Mesodermal cell (in vitro differentiated cells): Measurements from ENCODE around the gene SH3PXD2A.

ENCODE experiments used
- H3K27ac ChIP-seq: 2 replicates; pipeline ENCODE4 v1.7.0; 2013; ENCODE audit warnings: mild to moderate bottlenecking, low read depth, low read length, moderate library complexity; ENCODE audit not compliant: severe bottlenecking
- H3K36me3 ChIP-seq: 2 replicates; pipeline ENCODE4 v1.7.1; 2013; ENCODE audit warnings: mild to moderate bottlenecking, low read length, moderate library complexity; ENCODE audit not compliant: control insufficient read depth, insufficient read depth
- H3K4me1 ChIP-seq: one replicate; pipeline ENCODE4 v1.7.1; 2013; ENCODE audit warnings: mild to moderate bottlenecking, low read length; ENCODE audit not compliant: insufficient read depth, control insufficient read depth, poor library complexity, severe bottlenecking
- H3K4me3 ChIP-seq: 2 replicates; pipeline ENCODE4 v1.7.0; 2013; ENCODE audit warnings: low read length, control low read depth, mild to moderate bottlenecking; ENCODE audit not compliant: insufficient read depth, poor library complexity, severe bottlenecking; ENCODE audit errors: extremely low read depth
- H3K9me3 ChIP-seq: 2 replicates; pipeline ENCODE4 v1.7.1; 2013; ENCODE audit warnings: mild to moderate bottlenecking, low read length, moderate library complexity; ENCODE audit not compliant: control insufficient read depth
- WGBS, 2 experiments: methylation state at CpG; one replicate each; pipeline ENCODE4 v1.1.5; 2013; ENCODE audit warnings: missing lambda C conversion rate in 2 of 2; ENCODE audit not compliant: insufficient coverage in 2 of 2; 5-methylcytosine and 5-hydroxymethylcytosine counted together

The SH3PXD2A gene

DNA sequence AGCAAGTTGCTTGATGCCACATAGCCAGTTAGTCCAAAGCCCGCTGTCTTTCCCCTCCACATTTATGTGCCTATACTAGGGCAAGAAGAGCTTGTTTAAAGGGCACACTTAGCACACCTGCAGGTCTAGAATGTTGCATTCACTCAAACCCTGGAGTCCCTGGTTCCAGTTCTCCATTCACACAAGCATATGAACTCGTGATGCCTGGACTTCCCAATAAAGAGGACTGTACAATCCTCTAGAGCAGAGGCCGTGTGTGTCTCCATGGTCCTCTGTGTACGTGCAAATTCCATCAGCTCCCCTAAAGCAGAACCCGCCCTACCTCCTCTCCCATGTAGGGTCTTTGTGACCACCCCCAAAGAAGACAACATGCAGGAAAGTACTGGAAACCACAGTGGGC is 3.0 kb upstream of the SH3PXD2A start:
- WGBS, 2 experiments: 84 to 100% methylated on average over 3 to 4 of the region's 5 CpGs
- peaks cover 4% of the 10 kb centered on the region for H3K36me3 ChIP-seq
- H3K27ac ChIP-seq: no peak overlapping the region
- H3K4me3 ChIP-seq: no peak overlapping the region
- no peaks in the 10 kb centered on the region for H3K9me3 ChIP-seq
- peaks cover 10% of the 10 kb centered on the region for H3K4me1 ChIP-seq

DNA sequence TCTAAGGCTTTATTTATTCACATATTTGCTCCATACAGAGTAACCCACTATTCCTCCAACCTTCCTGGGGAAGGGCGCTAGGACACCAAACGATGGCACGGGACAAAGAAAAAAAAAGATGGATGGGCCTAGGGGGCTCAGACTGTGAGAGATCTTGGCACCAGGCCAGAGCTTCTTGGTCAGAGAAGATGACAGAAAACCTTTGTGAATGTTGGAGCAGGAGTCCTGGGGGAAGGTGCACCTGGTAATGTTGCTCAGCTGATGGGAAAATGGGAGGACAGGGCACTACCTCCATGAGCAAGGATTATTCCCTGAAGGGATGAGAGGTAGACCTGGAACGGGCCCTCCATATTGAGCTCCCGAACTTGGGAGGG is 1.4 kb upstream of the SH3PXD2A start:
- H3K27ac ChIP-seq: no peak overlapping the region
- no peak overlapping the region for H3K4me3 ChIP-seq
- peaks cover 26% of the 10 kb centered on the region for H3K4me1 ChIP-seq
- WGBS, 2 experiments: 84 to 88% methylated on average over 2 to 5 of the region's 5 CpGs
- H3K9me3 ChIP-seq: no peaks in the 10 kb centered on the region
- H3K36me3 ChIP-seq: peaks cover 17% of the 10 kb centered on the region

DNA sequence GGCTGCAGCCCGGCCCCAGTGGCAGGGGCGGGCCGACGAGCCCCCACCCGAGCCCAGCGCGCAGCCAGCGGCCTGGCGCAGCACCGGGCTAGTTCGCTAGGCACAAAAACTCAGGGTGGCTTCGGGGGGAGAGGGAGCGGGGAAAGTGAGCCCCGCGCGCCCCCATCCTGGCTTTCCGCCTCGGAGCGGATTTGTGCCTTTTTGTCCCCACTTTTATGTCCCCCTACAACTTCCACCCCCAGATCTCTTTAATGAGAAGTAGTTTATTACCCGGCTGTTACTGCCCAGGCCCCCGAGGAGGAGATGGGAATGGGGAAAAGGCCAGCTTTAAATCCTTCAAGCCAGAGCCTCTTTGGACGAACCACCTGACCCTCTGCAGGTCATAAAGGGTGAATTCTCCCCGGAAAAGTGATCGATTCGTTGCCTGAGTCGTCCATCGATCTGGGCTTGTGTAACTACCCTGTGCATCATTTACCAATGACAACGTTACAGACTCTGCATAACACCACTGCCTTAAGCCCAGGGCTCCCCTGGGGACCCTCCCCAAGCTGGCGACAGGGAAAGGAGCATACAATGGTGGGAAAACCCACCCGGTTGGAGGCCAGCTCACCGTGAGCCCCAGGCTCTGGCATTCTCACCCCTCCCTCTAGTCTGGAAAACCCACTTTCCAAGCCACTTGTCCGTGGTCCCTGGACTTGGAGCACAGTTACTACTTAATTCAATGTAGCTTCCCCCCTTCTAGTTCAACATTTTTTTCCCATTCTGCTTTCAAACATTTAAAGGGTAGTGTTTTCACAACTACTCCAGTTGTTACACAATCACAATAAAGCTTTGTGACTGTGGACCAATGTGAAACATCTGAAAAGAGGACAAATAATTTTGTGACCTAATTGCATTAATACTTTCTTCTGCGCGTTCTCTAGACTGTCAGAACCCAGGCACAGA is 748 bp upstream of the SH3PXD2A start:
- Histone ChIP-seq H3K4me3 (peak overlapping the region; percentile 72), H3K36me3 (peaks cover 19% of the 10 kb centered on the region), H3K9me3 (no peaks in the 10 kb centered on the region), H3K4me1 (peaks cover 29% of the 10 kb centered on the region), H3K27ac (no peak overlapping the region)
- 3 to 11% methylated on average over 16 to 18 of the region's 34 CpGs for WGBS, 2 experiments

DNA sequence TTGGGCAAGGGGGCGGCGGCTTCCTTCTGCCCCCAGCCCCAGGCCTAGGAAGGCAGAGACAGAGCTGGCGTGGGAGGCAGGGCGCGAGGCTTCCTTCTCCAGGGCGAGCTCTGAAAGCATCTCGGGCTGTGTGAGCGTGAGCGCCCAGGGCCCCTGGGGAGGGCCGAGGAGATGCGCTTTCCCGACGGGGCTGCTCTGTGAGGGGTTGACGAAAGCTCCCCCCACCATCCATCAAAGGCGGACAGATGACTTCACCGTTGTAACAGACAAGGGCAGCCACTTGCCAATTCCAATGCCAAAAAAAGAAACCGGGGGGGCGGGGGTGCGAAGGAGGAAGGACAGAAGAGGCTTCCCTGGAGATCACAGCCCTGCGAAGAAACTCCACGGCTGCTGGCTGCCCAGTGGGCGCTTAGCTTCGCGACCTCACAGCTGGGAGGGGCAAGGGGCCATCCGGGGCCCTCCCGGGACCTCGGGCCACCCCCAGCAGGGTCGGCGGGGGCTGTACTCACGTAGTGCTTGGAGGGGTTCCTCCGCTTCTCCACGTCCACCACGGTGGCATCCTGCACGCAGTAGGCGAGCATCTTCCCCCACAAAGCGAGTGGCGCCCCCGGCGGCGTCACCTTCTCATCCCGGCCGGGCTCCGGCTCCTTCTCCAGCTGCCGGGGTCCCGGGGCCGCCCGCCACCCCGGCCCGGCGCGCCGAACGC is 537 bp downstream of the SH3PXD2A start:
- WGBS, 2 experiments: 1% methylated on average over 27 to 40 of the region's 53 CpGs
- Histone ChIP-seq H3K9me3 (no peaks in the 10 kb centered on the region), H3K4me3 (peak overlapping the region; percentile 72), H3K27ac (no peak overlapping the region), H3K4me1 (peaks cover 39% of the 10 kb centered on the region), H3K36me3 (peaks cover 26% of the 10 kb centered on the region)

DNA sequence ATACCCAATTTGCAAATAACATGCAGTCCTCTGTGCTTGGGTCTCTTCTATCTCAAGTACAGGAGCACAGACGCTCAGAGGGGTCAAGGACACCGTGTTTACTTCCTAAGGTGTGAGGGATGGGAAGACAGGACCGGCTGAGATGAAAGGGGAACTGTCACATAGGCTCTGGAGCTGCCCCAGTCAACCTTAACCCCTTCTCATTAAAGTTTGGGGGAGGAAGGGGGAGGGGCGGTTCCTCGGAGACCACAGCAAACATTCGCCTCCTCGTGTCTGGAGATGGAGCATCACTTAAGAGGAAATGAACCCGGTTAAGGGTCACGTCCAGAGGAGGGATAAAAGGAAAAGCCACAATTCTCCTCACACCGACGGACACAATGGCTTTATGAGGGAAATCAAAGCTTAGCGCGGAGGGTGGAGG is 1.1 kb downstream of the SH3PXD2A start:
- Histone ChIP-seq H3K4me3 (peak overlapping the region; percentile 72), H3K27ac (no peak overlapping the region), H3K4me1 (peaks cover 37% of the 10 kb centered on the region), H3K36me3 (peaks cover 32% of the 10 kb centered on the region), H3K9me3 (no peaks in the 10 kb centered on the region)
- WGBS, 2 experiments: 0% methylated on average over 5 to 6 of the region's 13 CpGs

DNA sequence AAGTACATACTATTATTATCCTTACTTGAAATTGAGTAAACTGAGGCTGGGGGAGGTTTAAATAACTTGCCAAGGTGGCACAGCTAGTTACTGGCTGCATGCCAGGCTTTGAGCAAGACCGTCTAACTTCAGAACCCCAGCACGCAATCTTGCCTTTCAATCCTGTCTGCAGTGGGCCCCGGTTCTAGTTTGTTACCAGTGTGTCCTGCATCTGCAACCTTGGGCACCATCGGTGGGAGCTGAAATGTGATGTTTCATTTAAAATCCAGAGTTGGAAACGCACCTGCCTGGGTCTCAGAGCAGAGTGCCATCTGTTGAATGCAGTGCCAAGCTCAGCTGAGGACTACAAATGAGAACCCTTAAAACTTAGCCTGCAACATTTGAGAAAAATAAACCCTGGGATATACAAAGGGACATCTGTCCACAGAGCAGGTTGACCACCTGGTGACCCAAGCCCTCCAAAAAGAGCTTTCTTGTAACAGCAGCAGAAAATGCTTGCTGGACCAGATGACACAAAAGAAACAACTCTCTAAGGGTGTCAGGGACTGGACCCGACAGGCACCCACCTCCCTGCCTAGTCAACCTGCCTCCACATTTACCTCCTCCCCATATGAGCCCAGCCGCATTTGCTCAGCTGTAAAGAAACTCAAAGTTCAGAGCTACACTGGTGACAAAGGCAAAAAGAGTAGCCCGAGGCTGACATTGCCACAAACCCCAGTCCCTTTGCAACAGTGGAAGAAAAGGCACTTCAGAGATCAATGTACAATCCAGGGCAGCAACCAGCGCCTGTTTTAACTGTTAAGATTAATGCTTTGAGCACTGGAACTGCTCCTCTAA is 1.7 kb downstream of the SH3PXD2A start:
- WGBS, 2 experiments: 65% methylated on average over 7 to 9 of the region's 9 CpGs
- Histone ChIP-seq H3K9me3 (no peaks in the 10 kb centered on the region), H3K4me3 (peak overlapping the region; percentile 72), H3K4me1 (peaks cover 37% of the 10 kb centered on the region), H3K27ac (no peak overlapping the region), H3K36me3 (peaks cover 34% of the 10 kb centered on the region)

DNA sequence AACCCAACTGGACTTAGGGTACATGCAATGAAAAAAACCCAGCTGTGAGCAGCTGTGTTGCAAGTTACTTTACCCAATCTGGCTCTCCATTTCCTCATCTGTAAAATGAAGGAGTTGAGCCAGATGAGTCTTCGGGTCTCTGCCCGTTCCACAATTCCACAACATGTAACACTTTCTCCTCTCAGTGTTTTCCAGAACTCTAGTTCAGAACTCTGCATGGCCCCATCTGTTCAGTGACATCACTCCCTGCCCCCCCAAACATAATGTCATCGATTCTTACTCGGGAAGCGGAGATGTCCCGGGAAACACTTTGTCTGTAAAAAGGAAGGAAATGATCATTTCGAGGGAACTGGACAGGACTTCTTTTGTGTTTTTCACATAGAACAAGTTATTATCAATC is 2.5 kb downstream of the SH3PXD2A start:
- 86 to 100% methylated on average over 2 of the region's 7 CpGs for WGBS, 2 experiments
- H3K4me3 ChIP-seq: peak overlapping the region; percentile 20
- peaks cover 40% of the 10 kb centered on the region for H3K4me1 ChIP-seq
- no peaks in the 10 kb centered on the region for H3K9me3 ChIP-seq
- H3K36me3 ChIP-seq: peaks cover 34% of the 10 kb centered on the region
- H3K27ac ChIP-seq: no peak overlapping the region

DNA sequence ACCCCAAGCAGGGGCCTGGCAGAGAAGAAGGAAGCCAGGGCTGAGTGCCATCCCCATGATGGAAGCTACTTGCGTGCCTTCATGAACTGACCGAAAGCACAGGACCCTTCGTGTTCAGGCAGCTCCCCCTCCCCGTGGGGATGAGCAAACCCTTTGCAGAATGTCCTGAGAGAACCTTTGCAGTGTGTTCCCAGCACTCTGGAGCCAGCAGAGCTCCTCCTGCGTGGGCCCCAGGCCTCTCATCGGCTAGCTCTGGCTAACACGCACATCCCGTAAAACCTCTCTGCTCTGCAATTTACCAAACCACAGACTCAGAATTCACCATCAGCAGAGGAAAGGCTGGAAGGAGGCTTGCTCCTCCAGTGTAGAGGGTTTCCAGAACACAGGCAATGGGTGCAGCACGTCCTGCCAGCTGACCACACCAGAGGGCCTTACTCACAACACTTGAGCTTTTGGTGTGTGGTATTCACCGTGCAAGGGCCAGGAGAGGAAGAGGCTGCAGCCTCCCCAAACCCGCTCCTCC is 3.1 kb downstream of the SH3PXD2A start:
- Histone ChIP-seq H3K4me3 (peak overlapping the region; percentile 20), H3K36me3 (peaks cover 34% of the 10 kb centered on the region), H3K4me1 (peaks cover 41% of the 10 kb centered on the region), H3K9me3 (no peaks in the 10 kb centered on the region), H3K27ac (no peak overlapping the region)
- 77 to 82% methylated on average over 6 of the region's 11 CpGs for WGBS, 2 experiments

DNA sequence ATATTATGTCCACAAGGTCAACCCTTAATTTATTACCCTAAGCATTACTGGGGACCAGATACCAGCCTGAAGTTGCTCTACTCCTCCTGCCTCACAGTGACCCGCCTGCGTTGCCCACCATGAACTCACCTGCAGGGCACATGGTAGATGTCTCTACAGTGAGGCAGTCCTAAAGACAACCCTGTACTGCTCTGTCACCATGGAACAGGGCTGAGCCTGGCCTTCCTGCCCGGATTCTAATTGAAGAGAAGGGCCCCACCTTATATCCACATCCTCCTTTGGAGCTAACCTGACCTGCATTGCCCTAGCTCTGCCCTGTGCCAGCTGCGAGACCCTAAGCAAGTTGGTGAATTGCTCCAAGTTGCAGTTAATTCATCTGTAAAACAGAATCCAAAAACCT is 4.1 kb downstream of the SH3PXD2A start:
- Histone ChIP-seq H3K36me3 (peaks cover 34% of the 10 kb centered on the region), H3K27ac (no peak overlapping the region), H3K4me1 (peaks cover 46% of the 10 kb centered on the region), H3K9me3 (no peaks in the 10 kb centered on the region), H3K4me3 (no peak overlapping the region)
- WGBS, 2 experiments: 91 to 97% methylated on average over 3 to 4 of the region's 4 CpGs

DNA sequence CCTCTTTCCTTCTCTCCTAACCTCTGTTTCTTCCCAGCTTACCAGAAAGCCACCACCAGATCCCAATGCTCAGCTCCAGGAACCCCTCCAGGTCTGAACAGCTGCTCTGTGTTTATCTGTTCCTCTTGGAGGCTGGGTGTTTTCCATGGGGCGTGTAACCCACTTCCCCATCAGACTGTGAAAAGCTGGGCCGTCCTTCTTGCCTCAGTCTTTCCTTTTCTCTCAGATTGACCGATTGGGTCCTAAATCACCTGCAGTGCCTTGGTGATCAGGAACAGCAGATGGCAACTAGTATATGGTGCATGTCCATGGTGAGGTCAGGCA is 4.8 kb downstream of the SH3PXD2A start:
- WGBS, 2 experiments: 88 to 100% methylated on average over 2 of the region's 3 CpGs

More for the DNA sequence above, 4.8 kb downstream of the SH3PXD2A start:
- Histone ChIP-seq H3K4me3 (no peak overlapping the region), H3K4me1 (peaks cover 53% of the 10 kb centered on the region), H3K36me3 (peaks cover 36% of the 10 kb centered on the region), H3K9me3 (no peaks in the 10 kb centered on the region), H3K27ac (no peak overlapping the region)
